Osteocyte (in vitro differentiated cells): ENCODE results near the gene KCNH1. TPM values are rescaled to one million over a fixed set of nuclear protein-coding genes. Genes with fewer than 3 reads are reported as not detected.

Experiments used
- DNase-seq: peaks from one replicate; pipeline ENCODE4 v3.0.0; 2021; ENCODE audit warnings: mixed read lengths; ENCODE audit not compliant: unreplicated experiment; ENCODE audit errors: extremely low spot score
- H3K27ac Mint-ChIP-seq: one replicate; pipeline ENCODE4 v1.8.0; 2021; ENCODE audit warnings: mild to moderate bottlenecking, mixed read lengths; ENCODE audit not compliant: unreplicated experiment
- H3K27me3 Mint-ChIP-seq: one replicate; pipeline ENCODE4 v1.8.0; 2021; ENCODE audit warnings: mixed read lengths; ENCODE audit not compliant: unreplicated experiment
- H3K36me3 Mint-ChIP-seq: one replicate; pipeline ENCODE4 v1.8.0; 2021; ENCODE audit warnings: mixed read lengths; ENCODE audit not compliant: unreplicated experiment
- H3K4me1 Mint-ChIP-seq: one replicate; pipeline ENCODE4 v1.8.0; 2021; ENCODE audit warnings: mixed read lengths; ENCODE audit not compliant: unreplicated experiment
- H3K4me3 Mint-ChIP-seq: one replicate; pipeline ENCODE4 v1.8.0; 2021; ENCODE audit warnings: mild to moderate bottlenecking, moderate library complexity, mixed read lengths; ENCODE audit not compliant: unreplicated experiment
- H3K9me3 Mint-ChIP-seq: one replicate; pipeline ENCODE4 v1.8.0; 2021; ENCODE audit warnings: mixed read lengths; ENCODE audit not compliant: unreplicated experiment
- CTCF ChIP-seq: fragments of 200-600 bp; sonication (generic); IDR thresholded peaks from 2 replicates; pipeline ENCODE4 v1.5.0; 2021; ENCODE audit warnings: antibody characterized with exemption, mild to moderate bottlenecking, moderate library complexity
- total RNA-seq: library from RNA; stranded (reverse); gene quantifications from 2 replicates; pipeline ENCODE4 v1.2.1, GENCODE V29; 2021

The KCNH1 gene
- total RNA-seq, 1 donor from 2014 or later, result 7.3 TPM

- peaks cover 1% of the 10 kb centered on the region for H3K4me1 Mint-ChIP-seq
- H3K9me3 Mint-ChIP-seq, result no peaks in the 10 kb centered on the region
- DNase-seq, result no peak
- H3K4me3 Mint-ChIP-seq, result no peak overlapping the region
- H3K27ac Mint-ChIP-seq, result no peak overlapping the region
- no peaks in the 10 kb centered on the region for H3K36me3 Mint-ChIP-seq
- no peak for TF ChIP-seq CTCF
- no peaks in the 10 kb centered on the region for H3K27me3 Mint-ChIP-seq
Observed at GRCh38 chr1:210723646-210724045, 410.3 kb downstream of the KCNH1 start.

- H3K27me3 Mint-ChIP-seq, result no peaks in the 10 kb centered on the region
- no peak for TF ChIP-seq CTCF
- H3K27ac Mint-ChIP-seq, result no peak overlapping the region
- H3K9me3 Mint-ChIP-seq, result no peaks in the 10 kb centered on the region
- no peak overlapping the region for H3K4me3 Mint-ChIP-seq
- DNase-seq, result no peak
- H3K4me1 Mint-ChIP-seq, result peaks cover 1% of the 10 kb centered on the region
- H3K36me3 Mint-ChIP-seq, result no peaks in the 10 kb centered on the region
Observed at GRCh38 chr1:210722410-210723081, 411.4 kb downstream of the KCNH1 start.

GRCh38 chr1:210715072-210715471 is 418.9 kb downstream of the KCNH1 start:
- H3K27ac Mint-ChIP-seq, result no peak overlapping the region
- no peaks in the 10 kb centered on the region for H3K36me3 Mint-ChIP-seq
- TF ChIP-seq CTCF, result no peak
- H3K27me3 Mint-ChIP-seq, result no peaks in the 10 kb centered on the region
- no peak for DNase-seq
- no peak overlapping the region for H3K4me3 Mint-ChIP-seq
- H3K9me3 Mint-ChIP-seq, result no peaks in the 10 kb centered on the region
- no peaks in the 10 kb centered on the region for H3K4me1 Mint-ChIP-seq

- Mint-ChIP-seq H3K9me3 (no peaks in the 10 kb centered on the region), H3K27ac (no peak overlapping the region), H3K4me1 (no peaks in the 10 kb centered on the region), H3K4me3 (no peak overlapping the region), H3K36me3 (no peaks in the 10 kb centered on the region), H3K27me3 (no peaks in the 10 kb centered on the region)
- peak; percentile 19 for TF ChIP-seq CTCF
- no peak for DNase-seq
Observed at GRCh38 chr1:210711825-210712612, 421.9 kb downstream of the KCNH1 start.

GRCh38 chr1:210709701-210710100 is 424.2 kb downstream of the KCNH1 start:
- DNase-seq, result no peak
- no peak overlapping the region for H3K4me3 Mint-ChIP-seq
- no peaks in the 10 kb centered on the region for H3K4me1 Mint-ChIP-seq
- H3K9me3 Mint-ChIP-seq, result no peaks in the 10 kb centered on the region
- no peaks in the 10 kb centered on the region for H3K27me3 Mint-ChIP-seq
- no peaks in the 10 kb centered on the region for H3K36me3 Mint-ChIP-seq
- H3K27ac Mint-ChIP-seq, result no peak overlapping the region
- TF ChIP-seq CTCF, result no peak
